GF-D8 (cell line): Measurements from ENCODE around the gene CETP.

Experiments used
- DNase-seq: peaks from one replicate; lab custom pipeline; 2025; lab: John Stamatoyannopoulos, UW

The CETP gene

DNA sequence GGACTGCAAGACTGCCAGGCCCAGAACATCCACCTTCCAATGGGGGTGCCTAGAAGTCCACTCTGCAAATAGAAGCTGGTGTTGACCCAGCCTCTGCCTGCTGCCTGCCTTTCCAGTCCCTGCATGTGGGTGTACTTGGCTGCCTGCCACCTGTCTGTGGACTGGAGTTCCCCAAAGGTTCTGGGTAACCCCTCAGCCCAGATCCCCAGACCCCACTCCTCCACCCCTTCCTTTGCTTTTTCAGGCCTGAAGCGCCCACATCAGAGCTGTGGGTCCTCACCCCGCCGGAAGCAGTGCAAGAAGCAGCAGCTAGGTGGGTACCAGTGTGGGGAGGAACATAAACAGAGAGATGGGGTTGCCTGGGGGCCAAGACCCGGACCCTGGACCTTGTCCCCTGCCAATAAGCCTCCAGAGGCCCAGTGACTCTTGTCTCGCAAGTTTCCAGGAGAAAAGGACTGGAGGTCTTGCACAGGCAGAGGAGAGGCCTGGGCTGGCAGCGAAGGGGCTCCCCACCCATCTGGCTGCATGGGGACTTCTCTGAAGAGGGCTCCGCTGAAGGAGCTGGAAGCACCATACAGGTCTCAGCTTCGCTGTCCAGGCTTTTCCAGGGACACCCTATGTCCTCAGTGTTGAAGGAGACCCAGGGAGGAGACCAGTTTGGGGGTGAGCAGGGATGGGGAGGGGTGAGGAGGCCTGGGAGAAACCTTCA is 61.9 kb downstream of the CETP start:
- DNase-seq = no peak

DNA sequence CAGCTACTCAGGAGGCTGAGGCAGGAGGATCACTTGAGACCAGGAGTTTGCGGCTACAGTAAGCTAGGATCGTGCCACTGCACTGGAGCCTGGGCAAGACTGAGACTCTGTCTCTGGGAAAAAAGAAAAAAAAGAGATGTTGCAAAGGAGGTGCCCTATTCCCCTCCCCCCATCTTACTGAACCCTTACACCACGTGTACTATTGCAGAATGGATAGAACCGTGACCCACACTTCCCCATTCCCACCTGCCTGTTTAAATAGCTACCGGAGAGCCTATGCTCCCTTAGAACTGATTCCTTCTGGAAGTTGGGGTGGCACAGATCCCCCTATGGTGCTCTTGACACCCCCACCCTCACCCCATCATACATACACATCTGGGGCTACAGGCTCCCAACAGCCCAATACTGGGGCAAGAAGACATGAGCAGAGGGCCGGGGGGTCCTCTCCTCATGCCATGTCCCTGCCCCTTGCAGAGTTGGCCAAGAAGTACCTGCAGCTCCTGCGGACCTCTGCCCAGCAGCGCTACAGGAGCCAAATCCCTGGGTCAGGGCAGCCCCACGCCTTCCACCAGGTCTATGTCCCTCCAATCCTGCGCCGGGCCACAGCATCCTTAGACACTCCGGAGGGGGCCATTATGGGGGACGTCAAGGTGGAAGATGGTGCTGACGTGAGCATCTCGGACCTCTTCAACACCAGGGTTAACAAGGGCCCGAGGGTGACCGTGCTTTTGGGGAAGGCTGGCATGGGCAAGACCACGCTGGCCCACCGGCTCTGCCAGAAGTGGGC is 63.3 kb downstream of the CETP start:
- no peak for DNase-seq

DNA sequence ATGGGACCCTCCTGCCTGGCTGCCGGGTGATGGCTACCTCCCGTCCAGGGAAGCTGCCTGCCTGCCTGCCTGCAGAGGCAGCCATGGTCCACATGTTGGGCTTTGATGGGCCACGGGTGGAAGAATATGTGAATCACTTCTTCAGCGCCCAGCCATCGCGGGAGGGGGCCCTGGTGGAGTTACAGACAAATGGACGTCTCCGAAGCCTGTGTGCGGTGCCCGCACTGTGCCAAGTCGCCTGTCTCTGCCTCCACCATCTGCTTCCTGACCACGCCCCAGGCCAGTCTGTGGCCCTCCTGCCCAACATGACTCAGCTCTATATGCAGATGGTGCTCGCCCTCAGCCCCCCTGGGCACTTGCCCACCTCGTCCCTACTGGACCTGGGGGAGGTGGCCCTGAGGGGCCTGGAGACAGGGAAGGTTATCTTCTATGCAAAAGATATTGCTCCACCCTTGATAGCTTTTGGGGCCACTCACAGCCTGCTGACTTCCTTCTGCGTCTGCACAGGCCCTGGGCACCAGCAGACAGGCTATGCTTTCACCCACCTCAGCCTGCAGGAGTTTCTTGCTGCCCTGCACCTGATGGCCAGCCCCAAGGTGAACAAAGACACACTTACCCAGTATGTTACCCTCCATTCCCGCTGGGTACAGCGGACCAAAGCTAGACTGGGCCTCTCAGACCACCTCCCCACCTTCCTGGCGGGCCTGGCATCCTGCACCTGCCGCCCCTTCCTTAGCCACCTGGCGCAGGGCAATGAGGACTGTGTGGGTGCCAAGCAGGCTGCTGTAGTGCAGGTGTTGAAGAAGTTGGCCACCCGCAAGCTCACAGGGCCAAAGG is 64.4 kb downstream of the CETP start:
- no peak for DNase-seq

DNA sequence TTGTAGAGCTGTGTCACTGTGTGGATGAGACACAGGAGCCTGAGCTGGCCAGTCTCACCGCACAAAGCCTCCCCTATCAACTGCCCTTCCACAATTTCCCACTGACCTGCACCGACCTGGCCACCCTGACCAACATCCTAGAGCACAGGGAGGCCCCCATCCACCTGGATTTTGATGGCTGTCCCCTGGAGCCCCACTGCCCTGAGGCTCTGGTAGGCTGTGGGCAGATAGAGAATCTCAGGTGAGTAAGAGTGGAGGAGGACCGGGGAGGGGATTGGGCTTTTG is 65.0 kb downstream of the CETP start:
- no peak for DNase-seq

DNA sequence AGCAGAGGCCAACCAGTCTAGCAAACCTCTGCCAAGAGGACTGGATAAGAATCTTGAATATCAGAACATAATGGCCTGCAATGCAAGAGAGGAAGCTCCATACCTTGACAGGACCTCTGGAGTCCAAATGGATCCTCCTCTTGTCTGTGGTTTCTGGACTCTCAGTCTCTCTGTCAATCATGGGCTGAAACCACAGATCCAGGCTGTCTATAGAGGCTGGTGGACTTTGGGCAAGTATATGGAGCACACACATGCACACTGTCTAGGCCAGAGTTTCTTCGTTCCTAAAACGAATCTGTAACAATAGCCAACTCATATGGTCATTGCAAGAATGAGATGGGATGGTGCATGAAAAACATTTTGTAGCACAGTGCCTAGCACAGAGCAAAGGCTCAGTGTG is 65.3 kb downstream of the CETP start:
- DNase-seq = no peak

DNA sequence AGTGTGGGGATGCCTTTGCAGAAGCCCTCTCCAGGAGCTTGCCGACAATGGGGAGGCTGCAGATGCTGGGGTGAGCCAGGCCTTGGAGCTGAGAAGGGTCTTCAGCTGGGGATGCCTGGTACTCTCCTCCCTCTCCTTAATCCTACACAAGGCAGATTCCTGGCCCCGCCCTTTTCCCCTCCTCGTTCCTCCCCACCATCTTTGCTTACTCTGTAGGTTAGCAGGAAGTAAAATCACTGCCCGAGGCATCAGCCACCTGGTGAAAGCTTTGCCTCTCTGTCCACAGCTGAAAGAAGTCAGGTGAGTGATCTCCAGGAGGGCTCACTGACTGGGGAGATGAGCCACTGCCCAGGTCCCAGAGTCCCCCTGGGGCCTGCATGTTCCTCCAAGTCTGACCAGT is 66.3 kb downstream of the CETP start:
- DNase-seq = no peak

DNA sequence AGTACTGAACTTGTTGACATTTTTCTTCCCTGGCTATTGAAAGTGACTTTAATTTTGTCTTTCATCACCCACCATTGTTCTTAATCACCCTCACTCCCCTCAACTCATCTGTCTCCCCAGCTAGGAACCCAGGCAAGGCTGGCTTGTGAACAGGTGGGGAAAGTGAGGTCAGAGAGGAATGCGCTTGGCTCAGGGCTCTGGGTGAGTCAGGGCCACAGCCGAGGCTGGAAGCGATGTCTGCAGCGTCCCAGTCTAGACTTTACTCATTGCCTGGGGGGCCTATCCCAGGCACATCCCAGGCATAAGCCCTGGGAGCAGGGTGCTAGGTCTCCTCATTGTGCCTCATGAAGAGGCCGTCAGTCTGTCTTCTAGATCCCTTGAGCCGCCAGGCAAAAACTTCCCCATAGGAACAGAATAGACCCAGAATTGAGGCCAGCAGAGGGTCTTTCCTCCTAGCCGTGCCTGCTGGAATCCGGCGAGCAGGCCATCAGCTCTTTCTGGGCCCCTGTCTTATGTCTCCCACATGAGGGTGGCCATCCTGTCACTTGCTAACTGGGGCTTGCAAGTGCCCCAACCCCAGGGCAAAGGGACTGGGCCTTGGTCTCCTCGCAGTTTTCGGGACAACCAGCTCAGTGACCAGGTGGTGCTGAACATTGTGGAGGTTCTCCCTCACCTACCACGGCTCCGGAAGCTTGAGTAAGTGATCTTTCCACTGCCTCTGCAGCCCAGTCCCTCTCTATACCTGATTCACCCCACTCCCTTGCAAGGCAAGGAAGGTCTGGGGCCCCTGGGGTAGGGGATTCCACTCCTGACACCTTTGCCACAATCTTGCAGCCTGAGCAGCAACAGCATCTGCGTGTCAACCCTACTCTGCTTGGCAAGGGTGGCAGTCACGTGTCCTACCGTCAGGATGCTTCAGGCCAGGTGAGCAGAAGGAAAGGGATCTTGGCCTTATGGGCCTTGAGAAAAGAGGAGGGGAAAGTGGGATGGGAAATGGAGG is 67.7 kb downstream of the CETP start:
- DNase-seq = no peak

DNA sequence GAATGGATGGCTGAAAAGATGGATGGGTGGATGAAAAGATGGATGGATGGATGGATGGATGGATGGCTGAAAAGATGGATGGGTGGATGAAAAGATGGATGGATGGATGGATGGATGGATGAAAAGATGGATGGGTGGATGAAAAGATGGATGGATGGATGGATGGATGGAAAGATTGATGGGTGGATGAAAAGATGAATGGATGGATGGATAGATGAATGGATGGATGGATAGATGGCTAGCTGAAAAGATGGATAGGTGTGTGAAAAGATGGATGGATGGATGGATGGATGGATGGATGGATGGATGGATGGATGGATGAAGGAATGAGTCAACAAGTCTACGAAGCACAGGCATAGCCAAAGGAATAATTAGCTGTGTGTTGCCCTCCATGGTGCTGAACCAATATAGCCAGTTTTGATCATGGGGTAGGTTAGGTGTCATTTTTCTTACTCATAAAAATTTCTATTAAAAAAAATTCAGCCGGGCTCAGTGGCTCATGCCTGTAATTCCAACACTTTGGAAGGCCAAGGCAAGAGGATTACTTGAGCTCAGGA is 68.7 kb downstream of the CETP start:
- no peak for DNase-seq

DNA sequence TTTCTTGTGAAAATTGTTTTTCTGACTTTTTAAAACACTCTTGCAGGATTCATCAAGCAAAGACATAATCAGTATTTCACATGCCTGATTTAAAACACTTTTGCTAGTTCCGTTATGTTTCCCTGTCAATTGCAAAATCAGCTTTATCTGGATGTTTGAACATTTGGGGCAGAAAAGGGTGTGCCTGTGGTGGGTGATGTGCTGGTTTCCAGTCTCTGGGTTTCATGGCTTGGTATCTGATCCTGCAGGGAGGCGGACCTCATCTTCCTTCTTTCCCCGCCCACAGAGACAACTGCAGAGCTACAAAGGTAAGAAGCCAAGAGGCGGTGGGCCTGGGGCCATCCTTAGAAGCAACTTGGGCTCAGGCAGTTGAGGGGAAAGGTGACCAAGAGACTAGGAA is 69.4 kb downstream of the CETP start:
- no peak for DNase-seq

DNA sequence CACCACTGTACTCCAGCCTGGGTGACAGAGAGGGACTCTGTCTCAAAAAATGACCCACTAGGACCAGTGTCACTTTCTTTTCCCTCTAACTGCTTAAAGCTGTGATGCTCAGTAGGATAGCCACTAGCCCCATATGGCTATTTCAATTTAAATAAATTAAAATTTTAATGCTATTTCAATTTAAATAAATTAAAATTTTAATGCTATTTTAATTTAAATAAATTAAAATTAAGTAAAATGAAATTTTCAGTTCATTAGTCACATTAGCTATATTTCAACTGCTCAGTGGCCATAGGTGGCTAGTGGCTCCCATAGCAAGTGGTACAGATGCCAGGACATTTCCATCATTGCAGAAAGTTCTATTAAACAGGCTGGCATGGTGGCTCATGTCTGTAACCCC is 70.6 kb downstream of the CETP start:
- no peak for DNase-seq

DNA sequence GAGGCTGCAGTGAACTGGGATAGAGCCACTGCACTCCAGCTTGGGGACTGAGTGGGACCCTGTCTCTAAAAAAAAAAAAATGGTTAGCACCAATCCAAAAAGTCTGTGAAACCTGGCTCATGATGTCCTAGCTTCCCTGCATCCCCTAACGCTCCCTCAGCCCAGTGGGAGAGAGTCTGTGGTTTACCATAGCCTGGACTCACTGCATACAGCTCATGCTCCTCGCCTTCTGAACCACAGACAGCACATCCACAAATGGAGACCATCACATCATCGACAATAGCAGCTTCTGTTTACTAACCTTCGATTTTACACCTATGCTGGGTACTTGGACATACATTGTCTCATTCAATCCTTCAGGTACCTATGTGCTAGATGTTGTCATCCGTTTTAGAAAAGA is 71.2 kb downstream of the CETP start:
- no peak for DNase-seq
